GM19193 (cell line): ENCODE measurements around the gene RBFOX2.

ENCODE experiments used
- POLR2A ChIP-seq: IDR thresholded peaks from 4 replicates; pipeline ENCODE4 v1.6.1; 2011; ENCODE audit not compliant: insufficient read depth, insufficient read length; ENCODE audit errors: extremely low read depth

RBFOX2 gene

DNA sequence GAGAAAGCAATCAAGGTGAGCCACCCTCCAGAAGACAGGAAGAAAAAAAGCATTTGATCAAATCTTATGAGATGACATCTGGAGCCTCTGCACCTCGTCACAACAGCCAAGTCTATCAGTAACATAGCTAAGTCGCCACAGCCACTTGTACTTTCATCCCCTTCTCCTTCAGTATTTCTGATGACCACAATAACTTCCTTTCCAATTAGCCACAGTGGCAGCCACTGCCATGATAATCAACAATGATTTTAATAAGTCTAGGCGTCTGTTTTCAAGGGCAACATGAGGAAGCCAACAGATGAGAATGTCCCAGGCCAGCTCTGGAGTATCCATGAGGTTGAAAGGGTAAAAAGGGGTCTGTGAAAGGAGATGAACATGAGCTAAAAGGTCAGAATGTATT lies 29.9 kb downstream of the RBFOX2 start:
- no peak for TF ChIP-seq POLR2A

GRCh38 chr22:35997438-35997837 lies 31.2 kb downstream of the RBFOX2 start:
- TF ChIP-seq POLR2A = no peak

DNA sequence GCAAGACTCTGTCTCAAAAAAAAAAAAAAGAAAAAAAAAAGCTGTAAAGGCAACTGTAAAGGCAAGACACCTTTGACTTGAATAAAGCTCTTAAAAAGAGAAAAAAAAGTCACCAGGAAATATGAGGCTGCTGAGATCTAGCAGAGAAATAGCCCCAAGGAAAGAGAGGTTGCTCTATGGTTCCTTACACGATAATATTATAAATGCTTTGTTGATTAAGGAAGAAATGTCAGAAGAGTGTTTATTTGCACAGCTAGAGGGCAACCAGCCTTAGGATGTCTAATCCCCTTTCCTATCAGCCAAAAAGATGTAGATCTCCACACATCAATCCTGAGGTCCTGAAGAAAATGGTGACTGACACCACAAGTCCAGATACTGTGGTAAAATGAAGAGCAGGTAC lies 32.0 kb downstream of the RBFOX2 start:
- TF ChIP-seq POLR2A = no peak

DNA sequence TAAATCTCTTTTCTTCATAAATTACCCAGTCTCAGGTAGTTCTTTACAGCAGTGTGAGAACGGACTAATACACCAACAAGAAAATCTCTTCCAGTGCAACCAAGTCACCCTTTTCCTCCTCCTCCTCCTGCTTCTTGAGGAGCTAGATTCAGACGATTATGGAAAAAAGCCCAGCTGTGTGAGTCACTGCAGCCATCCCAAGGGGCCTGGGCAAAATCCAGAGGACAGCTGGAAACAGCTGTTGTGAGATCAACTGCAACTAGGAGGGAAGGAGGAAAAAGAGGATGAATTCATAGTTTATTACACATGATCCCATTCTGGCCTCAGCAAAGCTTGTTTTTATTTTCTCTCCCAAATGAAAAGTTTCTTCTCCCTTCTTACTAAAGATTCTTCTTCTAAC lies 32.9 kb downstream of the RBFOX2 start:
- no peak for TF ChIP-seq POLR2A

GRCh38 chr22:35995348-35995747 lies 33.3 kb downstream of the RBFOX2 start:
- no peak for TF ChIP-seq POLR2A

- no peak for TF ChIP-seq POLR2A
Observed at GRCh38 chr22:35993048-35993714, 35.4 kb downstream of the RBFOX2 start.

DNA sequence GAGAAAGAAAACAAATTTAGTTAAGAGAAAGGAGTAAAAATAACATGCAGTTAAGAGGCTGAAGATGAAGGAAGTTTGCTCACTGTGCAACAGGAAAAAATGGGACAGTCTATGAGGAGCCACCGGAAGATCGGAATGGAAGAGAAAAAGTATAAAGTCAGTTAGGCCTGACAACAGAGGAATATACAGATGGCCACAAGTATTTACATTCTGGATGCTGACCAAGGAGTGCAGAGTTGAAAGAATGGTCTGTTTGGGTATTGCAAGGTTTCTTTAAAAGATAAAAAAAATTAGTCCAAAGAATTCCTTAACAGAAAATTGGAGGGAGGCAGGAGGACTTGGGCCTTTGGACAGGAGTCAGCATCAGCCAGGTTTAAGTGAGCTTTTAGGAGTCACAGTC lies 37.5 kb downstream of the RBFOX2 start:
- TF ChIP-seq POLR2A = no peak

DNA sequence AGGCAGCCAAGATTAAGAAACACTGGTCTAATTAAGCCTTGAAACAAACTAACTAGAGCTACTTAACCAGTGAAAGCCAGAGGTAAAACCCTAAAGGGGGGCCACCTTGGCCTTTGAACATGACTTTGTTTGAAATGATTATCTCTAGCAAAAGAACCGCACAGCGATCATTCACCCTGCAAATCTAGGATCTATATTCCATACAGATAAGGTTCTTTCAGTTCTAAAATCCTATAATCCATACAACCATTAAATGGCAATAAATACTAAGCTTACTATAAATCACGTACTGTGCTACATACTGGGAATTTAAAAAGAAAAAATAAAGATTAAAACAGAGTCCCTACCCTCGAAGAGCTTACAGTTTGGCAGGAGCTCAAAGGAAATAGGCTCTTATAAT lies 40.6 kb downstream of the RBFOX2 start:
- no peak for TF ChIP-seq POLR2A

- TF ChIP-seq POLR2A = no peak
Observed at GRCh38 chr22:35987487-35987886, 41.1 kb downstream of the RBFOX2 start.

DNA sequence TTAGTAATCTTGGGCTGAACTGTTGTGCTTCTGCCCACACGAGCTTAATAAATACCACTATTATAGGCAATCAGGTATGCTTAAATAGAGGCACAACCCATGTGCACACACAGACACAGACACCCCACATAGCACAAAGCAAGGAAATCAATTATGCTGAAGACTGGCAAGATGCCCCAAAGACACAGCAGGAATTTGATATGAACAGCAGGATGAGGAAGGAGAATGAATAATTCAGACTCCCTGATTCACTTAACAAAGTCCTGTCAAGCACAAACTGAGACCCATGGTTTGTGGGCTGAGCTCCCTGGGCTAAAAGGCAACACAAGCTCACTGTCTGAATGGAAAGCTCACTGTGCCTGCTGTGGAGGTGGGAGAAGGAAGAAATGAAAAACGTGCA lies 42.5 kb downstream of the RBFOX2 start:
- TF ChIP-seq POLR2A = no peak

- TF ChIP-seq POLR2A = no peak
Observed at GRCh38 chr22:35985371-35985770, 43.3 kb downstream of the RBFOX2 start.

DNA sequence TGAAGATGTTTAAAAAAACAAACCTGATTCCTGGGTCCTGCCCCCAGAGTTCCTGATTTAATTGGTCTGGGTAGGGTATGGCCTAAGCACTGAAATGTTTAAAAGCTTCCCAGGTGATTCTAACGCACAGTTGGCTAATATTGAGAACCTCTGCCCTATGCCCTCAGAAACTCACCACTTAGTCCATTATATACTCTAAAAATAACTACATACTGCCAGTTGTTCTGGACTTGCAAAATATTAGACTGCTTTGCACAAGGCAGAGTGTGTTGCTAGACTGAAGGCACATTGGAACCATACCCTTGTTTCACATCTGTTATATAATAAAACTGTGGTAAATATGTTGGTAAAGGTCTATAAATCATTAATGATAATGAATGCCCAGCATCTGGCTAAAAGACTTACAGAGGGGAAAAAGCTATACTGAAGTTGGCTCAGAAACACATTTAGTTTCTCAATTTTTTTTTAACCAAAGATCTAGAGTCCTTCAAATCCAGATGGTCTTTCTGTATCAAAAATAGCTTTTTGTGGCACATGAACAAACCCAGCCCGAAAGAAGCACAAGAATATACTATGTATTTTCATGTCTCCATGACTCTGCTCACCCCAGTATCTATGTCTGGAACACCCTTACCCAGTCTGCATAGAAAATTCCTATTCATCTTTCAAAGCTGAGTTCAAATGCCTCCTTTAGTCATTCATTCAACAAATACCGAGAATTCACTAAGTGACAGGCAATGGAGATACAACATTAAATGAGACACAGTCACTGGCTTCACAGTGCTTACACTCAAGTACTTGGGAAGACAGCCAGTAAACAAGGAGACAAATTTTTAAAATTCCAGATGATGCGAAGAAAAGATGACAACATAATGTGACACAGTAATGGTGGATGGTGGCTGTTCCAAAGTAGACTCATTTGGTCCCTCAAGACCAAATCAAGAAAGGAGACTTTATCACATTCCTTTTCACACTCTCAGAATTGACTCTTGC lies 44.1 kb downstream of the RBFOX2 start:
- TF ChIP-seq POLR2A = no peak

DNA sequence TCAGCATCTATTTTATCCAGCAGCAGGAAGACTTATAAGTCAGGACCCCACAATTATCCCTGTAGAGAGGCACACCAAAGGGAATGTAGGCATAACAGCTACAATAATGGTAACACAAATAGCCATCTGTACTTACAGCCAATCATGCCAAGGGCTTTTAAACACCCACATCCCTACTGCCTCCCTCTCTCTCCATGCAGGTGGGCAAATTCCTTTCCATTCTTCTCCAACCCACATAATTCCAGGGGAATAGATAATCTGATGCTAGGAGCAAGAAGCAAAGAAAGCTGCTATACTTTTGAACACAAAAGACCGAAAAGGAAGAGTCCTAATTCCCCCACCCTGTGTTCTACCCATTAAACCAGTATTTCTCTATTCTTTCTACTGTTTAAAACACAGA lies 46.7 kb downstream of the RBFOX2 start:
- no peak for TF ChIP-seq POLR2A

DNA sequence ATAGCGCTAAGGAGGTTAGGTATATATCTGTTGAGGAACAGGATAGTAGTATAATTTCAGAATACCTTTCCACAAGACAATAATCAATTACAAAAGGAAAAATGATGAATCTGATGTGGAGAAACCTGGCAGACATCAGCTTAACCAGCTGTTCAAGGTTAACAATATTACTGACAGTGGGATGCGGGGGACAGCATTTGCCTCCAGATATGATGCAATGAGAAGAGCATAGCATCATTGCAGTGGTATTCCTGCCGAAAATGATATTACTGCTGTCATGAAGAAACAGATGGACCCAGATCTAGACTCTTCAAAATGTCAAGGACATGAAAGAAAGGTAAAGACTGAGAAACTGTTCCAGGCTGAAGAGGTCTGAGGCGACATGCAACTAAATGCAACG lies 49.7 kb downstream of the RBFOX2 start:
- no peak for TF ChIP-seq POLR2A

- no peak for TF ChIP-seq POLR2A
Observed at GRCh38 chr22:35978201-35978600, 50.4 kb downstream of the RBFOX2 start.

GRCh38 chr22:35977136-35977535 lies 51.5 kb downstream of the RBFOX2 start:
- no peak for TF ChIP-seq POLR2A

DNA sequence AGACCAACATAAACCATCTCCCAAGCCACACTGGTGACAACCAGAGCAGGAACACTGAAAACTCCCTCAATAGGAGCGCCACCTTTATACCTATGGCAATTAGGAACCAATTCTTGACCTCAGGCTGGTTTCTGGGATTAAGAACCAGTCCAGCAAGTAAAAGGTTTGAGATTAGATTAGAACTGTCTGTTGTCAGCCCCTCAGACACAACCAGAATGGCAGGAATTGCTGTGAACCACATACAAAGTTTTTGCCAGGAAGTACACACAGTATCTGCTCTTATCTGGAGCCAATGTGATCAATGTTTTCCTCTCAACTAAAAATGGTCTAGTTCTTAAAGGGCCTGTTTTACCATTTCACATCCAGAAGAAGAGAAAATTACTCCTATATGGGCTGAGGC lies 55.2 kb downstream of the RBFOX2 start:
- TF ChIP-seq POLR2A = no peak

DNA sequence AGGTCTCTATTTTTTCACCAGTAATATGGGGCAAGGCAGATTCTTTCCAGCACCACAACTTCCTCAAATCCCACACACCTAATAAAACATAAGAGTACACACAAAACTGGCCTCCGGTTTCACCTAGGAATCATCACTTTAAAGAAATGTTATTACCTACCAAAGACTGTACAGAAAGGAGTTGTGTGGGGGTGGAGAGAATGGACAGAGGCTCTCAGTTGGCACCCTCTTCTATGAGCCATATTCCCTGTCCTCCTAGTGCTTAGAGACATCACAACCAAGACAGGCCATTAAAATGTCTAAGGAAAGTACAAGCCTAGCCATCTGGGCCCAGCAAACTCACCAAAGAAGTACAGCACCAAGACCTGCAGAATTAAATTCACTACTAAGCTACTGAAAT lies 56.1 kb downstream of the RBFOX2 start:
- TF ChIP-seq POLR2A = no peak
